ENCODE measurements around the gene COPA. TPM values are rescaled to one million over a fixed set of nuclear protein-coding genes. Genes with fewer than 3 reads are reported as not detected.

Gene COPA
- polyA plus RNA-seq, 1 of the 3 experiments (the other 2 are of a cell fraction), result 91.4 TPM

- Histone ChIP-seq H3K9me2 (no peaks in the 10 kb centered on the region), H3K4me2 (peak overlapping the region; percentile 86), H3K4me1 (ENCODE audit: control insufficient read depth in 1 of 2, insufficient read depth in 2 of 2, low read depth in 1 of 2, low read length in 1 of 2) (peaks cover 18 to 24% of the 10 kb centered on the region in 2 experiments), H2AFZ (ENCODE audit: low read depth) (no peak overlapping the region; the same call in 1 of the 2 replicates), H3K79me2 (ENCODE audit: insufficient read depth) (peaks cover 60% of the 10 kb centered on the region), H3K27me3 (ENCODE audit: insufficient read depth) (no peaks in the 10 kb centered on the region), H4K20me1 (ENCODE audit: insufficient read depth) (peaks cover 45% of the 10 kb centered on the region), H3K9ac (peak overlapping the region; percentile 98), H3K4me3 (ENCODE audit: low read depth in 2 of 2, low read length in 1 of 2) (peak overlapping the region; percentile 93 to 95), H3K27ac (ENCODE audit: low read depth in 2 of 2, low read length in 1 of 2) (peak overlapping the region; percentile 96), H3K9me3 (no peaks in the 10 kb centered on the region), H3F3A (replicated peaks; ENCODE audit: insufficient read depth) (peaks cover 34% of the 10 kb centered on the region), H3K36me3 (replicated peaks in 1 of 2; ENCODE audit: control insufficient read depth in 1 of 2, insufficient read depth in 2 of 2, low read length in 1 of 2) (peaks cover 0 to 14% of the 10 kb centered on the region in 2 experiments)
- TF ChIP-seq TEAD4 (IDR thresholded peaks at IDR 0.05; ENCODE audit: borderline replicate concordance, insufficient read depth) (no peak), IRF3 (IDR thresholded peaks at IDR 0.05; ENCODE audit: low read depth, low read length) (no peak), TAF1 (IDR thresholded peaks at IDR 0.05; ENCODE audit: borderline replicate concordance, low read depth, low read length) (no peak), NFIC (IDR thresholded peaks at IDR 0.05; ENCODE audit: borderline replicate concordance) (peak; percentile 65)
- WGBS (ENCODE audit: low lambda C conversion rate), result 29% methylated on average over 6 of the region's 6 CpGs
- POLR2A ChIA-PET, result interaction anchor here (0.7 to 1.3 kb wide), 2 partner anchors 9 to 180 kb away, joined by 3 to 4 read pairs; partner anchors contain the start of gene KCNJ9
- DNase-seq, result no peak
- CTCF ChIA-PET, result interaction anchor here (0.7 to 3.8 kb wide), 9 partner anchors 8 to 214 kb away, joined by 3 to 48 read pairs (median 4); no protein-coding TSS in a partner anchor
Observed at GRCh38 chr1:160260406-160261382, 82.4 kb downstream of the COPA start.

- ChIA-PET CTCF (interaction anchor here (0.9 to 26.9 kb wide), 5 partner anchors 39 to 172 kb away, joined by 3 to 293 read pairs (median 4); partner anchors contain the start of gene CASQ1), POLR2A (no interaction called here)
- Histone ChIP-seq H3F3A (replicated peaks; ENCODE audit: insufficient read depth) (peaks cover 34% of the 10 kb centered on the region), H3K4me3 (ENCODE audit: low read depth in 2 of 2, low read length in 1 of 2) (no peak overlapping the region), H2AFZ (ENCODE audit: low read depth) (no peak overlapping the region), H3K4me2 (no peak overlapping the region), H3K4me1 (ENCODE audit: control insufficient read depth in 1 of 2, insufficient read depth in 2 of 2, low read depth in 1 of 2, low read length in 1 of 2) (peaks cover 18 to 24% of the 10 kb centered on the region in 2 experiments), H4K20me1 (ENCODE audit: insufficient read depth) (peaks cover 48% of the 10 kb centered on the region), H3K27me3 (ENCODE audit: insufficient read depth) (no peaks in the 10 kb centered on the region), H3K36me3 (replicated peaks in 1 of 2; ENCODE audit: control insufficient read depth in 1 of 2, insufficient read depth in 2 of 2, low read length in 1 of 2) (peaks cover 0 to 14% of the 10 kb centered on the region in 2 experiments), H3K9me3 (no peaks in the 10 kb centered on the region), H3K9ac (no peak overlapping the region), H3K27ac (ENCODE audit: low read depth in 2 of 2, low read length in 1 of 2) (no peak overlapping the region), H3K79me2 (ENCODE audit: insufficient read depth) (peaks cover 74% of the 10 kb centered on the region), H3K9me2 (no peaks in the 10 kb centered on the region)
- 99% methylated on average over 7 of the region's 7 CpGs for WGBS (ENCODE audit: low lambda C conversion rate)
- no peak for DNase-seq
- TF ChIP-seq SMC3 (IDR thresholded peaks at IDR 0.05; ENCODE audit: low read depth, low read length) (no peak), GATA2 (CRISPR knock-in tag; IDR thresholded peaks at IDR 0.05) (no peak), TCF12 (IDR thresholded peaks at IDR 0.05) (no peak), NFIC (IDR thresholded peaks at IDR 0.05; ENCODE audit: borderline replicate concordance) (no peak), FOSL2 (IDR thresholded peaks at IDR 0.05; ENCODE audit: borderline replicate concordance, low read depth) (no peak), EP300 (IDR thresholded peaks at IDR 0.05; ENCODE audit: borderline replicate concordance in 1 of 2, low read depth in 1 of 2, low read length in 1 of 2) (no peak), MAX (IDR thresholded peaks at IDR 0.05; ENCODE audit: low read depth) (no peak), REST (IDR thresholded peaks at IDR 0.05; ENCODE audit: low read depth, low read length) (no peak), JUND (IDR thresholded peaks at IDR 0.05) (no peak)
Observed at GRCh38 chr1:160258177-160258798, 84.8 kb downstream of the COPA start.
